HCT116 (cell line): Measurements from ENCODE around the gene FHOD3. TPM values are rescaled to one million over a fixed set of nuclear protein-coding genes. Genes with fewer than 3 reads are reported as not detected.

Experiments
- ATAC-seq: fragments of 200-7000 bp; cut with Tn5 transposase; 2 replicates; pipeline ENCODE4 v1.9.1; 2020; ENCODE audit warnings: mild to moderate bottlenecking, moderate library complexity
- BruUV-seq: library from RNA; stranded (reverse); fragments of 400-500 nt; replicated peaks from 2 replicates; lab custom pipeline; 2021; lab: Mats Ljungman, UMichigan
- CTCF ChIA-PET: fragments of 300-600 bp; sonication (Branson Sonifier 250); formaldehyde crosslinking; loops from one replicate; lab custom pipeline; 2021; ENCODE audit warnings: antibody characterized with exemption; lab: Charles Lee
- POLR2A ChIA-PET: fragments of 300-600, 350-600 bp; sonication (Branson Sonifier 250); formaldehyde crosslinking; loops from one replicate; lab custom pipeline; 2021; ENCODE audit warnings: antibody characterized with exemption; lab: Charles Lee
- RAD21 ChIA-PET, 2 experiments: fragments of 300-600 bp; sonication (Branson Sonifier 250); formaldehyde crosslinking; loops; one replicate each; lab custom pipeline; 2023; ENCODE audit warnings: low total read pairs in 2 of 2; ENCODE audit not compliant: uncharacterized antibody in 2 of 2, unreplicated experiment in 2 of 2, low non-redundant PET in 1 of 2; lab: Charles Lee
- DNase-seq: peaks from one replicate; pipeline ENCODE4 v3.0.0-alpha.2; 2010; ENCODE audit warnings: low read depth, low spot score
- H2AFZ ChIP-seq: fragments of 200-600 bp; shearing (Covaris generic), sonication (generic); 2 replicates; pipeline ENCODE4 v1.6.1; 2017; ENCODE audit warnings: low read depth, mixed run types, mixed read lengths, antibody characterized with exemption, low read length; ENCODE audit not compliant: poor library complexity, severe bottlenecking
- H3K27ac ChIP-seq: 2 replicates; pipeline ENCODE4 v1.5.1; 2012; ENCODE audit warnings: low read depth, low read length
- H3K27me3 ChIP-seq: fragments of 200-600 bp; sonication (generic); 2 replicates; pipeline ENCODE4 v1.6.1; 2016; ENCODE audit warnings: mixed run types, low read length, mixed read lengths; ENCODE audit not compliant: insufficient read depth
- H3K36me3 ChIP-seq, 2 experiments: fragments of 200-500 bp in 1 of 2; fragments of 200-600 bp in 1 of 2; sonication (Bioruptor generic) in 1 of 2; sonication (generic) in 1 of 2; 2 replicates each; pipeline versions ENCODE4 v1.5.1 to v1.6.1; 2014 to 2016; ENCODE audit warnings: low read length in 2 of 2, inconsistent platforms in 1 of 2, mixed read lengths in 1 of 2, mixed run types in 1 of 2; ENCODE audit not compliant: insufficient read depth in 2 of 2, control insufficient read depth in 1 of 2
- H3K4me1 ChIP-seq, 2 experiments: fragments of 200-600 bp in 1 of 2; sonication (generic) in 1 of 2; 2 replicates each; pipeline versions ENCODE4 v1.5.1 to v1.6.1; 2012 to 2017; ENCODE audit warnings: low read length in 2 of 2, inconsistent platforms in 1 of 2, mild to moderate bottlenecking in 1 of 2, mixed read lengths in 1 of 2, mixed run types in 1 of 2, moderate library complexity in 1 of 2; ENCODE audit not compliant: insufficient read depth in 2 of 2, control insufficient read depth in 1 of 2
- H3K4me2 ChIP-seq: fragments of 200-600 bp; sonication (generic); 2 replicates; pipeline ENCODE4 v1.6.1; 2017; ENCODE audit warnings: mixed run types, low read length, mixed read lengths
- H3K4me3 ChIP-seq, 2 experiments: fragments of 200-600 bp in 1 of 2; sonication (generic) in 1 of 2; replicated peaks in 1 of 2; 2 replicates each; pipeline ENCODE4 v1.5.1; 2011 to 2016; ENCODE audit warnings: low read length in 2 of 2, control low read depth in 1 of 2, low read depth in 1 of 2, mild to moderate bottlenecking in 1 of 2, mixed read lengths in 1 of 2, mixed run types in 1 of 2
- H3K79me2 ChIP-seq: fragments of 200-600 bp; sonication (generic); 2 replicates; pipeline ENCODE4 v1.6.1; 2017; ENCODE audit warnings: mild to moderate bottlenecking, mixed run types, low read length, moderate library complexity, mixed read lengths; ENCODE audit not compliant: insufficient read depth
- H3K9ac ChIP-seq: fragments of 200-600 bp; sonication (generic); 2 replicates; pipeline ENCODE4 v1.6.1; 2016; ENCODE audit warnings: low read length, mixed read lengths
- H3K9me2 ChIP-seq: fragments of 200-600 bp; sonication (generic), shearing (Covaris generic); 2 replicates; pipeline ENCODE4 v1.6.1; 2017; ENCODE audit warnings: mixed run types, mild to moderate bottlenecking, moderate library complexity; ENCODE audit not compliant: insufficient read depth
- H3K9me3 ChIP-seq, 2 experiments: fragments of 200-500 bp in 1 of 2; fragments of 200-600 bp in 1 of 2; sonication (Bioruptor generic) in 1 of 2; sonication (generic) in 1 of 2; 2 replicates each; pipeline ENCODE4 v1.6.1; 2014 to 2017; ENCODE audit warnings: low read length in 2 of 2, mixed read lengths in 2 of 2, inconsistent platforms in 1 of 2, low read depth in 1 of 2, mild to moderate bottlenecking in 1 of 2, mixed run types in 1 of 2, moderate library complexity in 1 of 2; ENCODE audit not compliant: control insufficient read depth in 1 of 2, insufficient read depth in 1 of 2
- H4K20me1 ChIP-seq: fragments of 200-600 bp; sonication (generic), shearing (Covaris generic); 2 replicates; pipeline ENCODE4 v1.6.1; 2017; ENCODE audit warnings: mixed run types, mild to moderate bottlenecking, moderate library complexity; ENCODE audit not compliant: insufficient read depth
- EGR1 ChIP-seq: IDR thresholded peaks from 2 replicates; pipeline ENCODE4 v1.6.1; 2012; ENCODE audit warnings: low read depth
- POLR2AphosphoS5 ChIP-seq: IDR thresholded peaks from 2 replicates; pipeline ENCODE4 v1.6.1; 2011; ENCODE audit warnings: mild to moderate bottlenecking, low read depth, low read length, moderate library complexity
- RAD21 ChIP-seq: IDR thresholded peaks from 2 replicates; pipeline ENCODE4 v1.6.1; 2012; ENCODE audit warnings: low read depth, mild to moderate bottlenecking
- SIN3A ChIP-seq: IDR thresholded peaks from 2 replicates; pipeline ENCODE4 v1.6.1; 2012; ENCODE audit warnings: low read depth
- ZBTB33 ChIP-seq: IDR thresholded peaks from 2 replicates; pipeline ENCODE4 v1.6.1; 2011; ENCODE audit warnings: mild to moderate bottlenecking, low read length, moderate library complexity; ENCODE audit not compliant: insufficient replicate concordance; ENCODE audit errors: extremely low read depth
- intact Hi-C: fragments of 100-400 bp; cut with micrococcal nuclease; formaldehyde crosslinking; loops from 2 replicates; pipeline ENCODE4 v1.10.0; 2022
- total RNA-seq: library from RNA; stranded (reverse); gene quantifications from one replicate; pipeline ENCODE4 v1.2.1, GENCODE V29; 2021; ENCODE audit not compliant: unreplicated experiment
- TF ChIP-seq, protein P1 (sequence below): IDR thresholded peaks from 2 replicates; pipeline ENCODE4 v1.6.1; 2012

The FHOD3 gene
- total RNA-seq, 1 experiment from 2014 or later: 4.0 TPM

GRCh38 chr18:36304723-36305122, 7.2 kb downstream of the FHOD3 start:
- TF ChIP-seq, protein P1, sequence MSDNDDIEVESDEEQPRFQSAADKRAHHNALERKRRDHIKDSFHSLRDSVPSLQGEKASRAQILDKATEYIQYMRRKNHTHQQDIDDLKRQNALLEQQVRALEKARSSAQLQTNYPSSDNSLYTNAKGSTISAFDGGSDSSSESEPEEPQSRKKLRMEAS: no peak
- no peak for TF ChIP-seq EGR1
- TF ChIP-seq ZBTB33: no peak
- no peak for TF ChIP-seq SIN3A
- no peak for TF ChIP-seq RAD21
- no peak for TF ChIP-seq POLR2AphosphoS5
- no peak for DNase-seq
- H3K36me3 ChIP-seq: no peaks in the 10 kb centered on the region
- peaks cover 16% of the 10 kb centered on the region in 2 experiments for H3K4me1 ChIP-seq
- no TSS peak for BruUV-seq
- no peak overlapping the region for H3K27ac ChIP-seq
- H2AFZ ChIP-seq: no peak overlapping the region
- RAD21 ChIA-PET: no interaction called here
- no peak overlapping the region for H3K4me2 ChIP-seq
- H3K27me3 ChIP-seq: peaks cover 19% of the 10 kb centered on the region
- no peaks in the 10 kb centered on the region for H4K20me1 ChIP-seq
- no peak for ATAC-seq
- no peaks in the 10 kb centered on the region for H3K9me2 ChIP-seq
- POLR2A ChIA-PET: no interaction called here
- no peak overlapping the region for H3K9ac ChIP-seq
- H3K79me2 ChIP-seq: no peaks in the 10 kb centered on the region
- intact Hi-C loops: no loop called here
- no peak overlapping the region for H3K4me3 ChIP-seq
- H3K9me3 ChIP-seq: no peaks in the 10 kb centered on the region
- CTCF ChIA-PET: no interaction called here

GRCh38 chr18:36305375-36305774, 7.9 kb downstream of the FHOD3 start:
- H3K36me3 ChIP-seq: no peaks in the 10 kb centered on the region
- CTCF ChIA-PET: no interaction called here
- BruUV-seq: no TSS peak
- RAD21 ChIA-PET: no interaction called here
- H3K4me3 ChIP-seq: no peak overlapping the region
- no peaks in the 10 kb centered on the region for H3K9me3 ChIP-seq
- no peak overlapping the region for H3K27ac ChIP-seq
- no peak overlapping the region for H3K4me2 ChIP-seq
- no peak overlapping the region for H2AFZ ChIP-seq
- peaks cover 19% of the 10 kb centered on the region for H3K27me3 ChIP-seq
- intact Hi-C loops: no loop called here
- no peak for DNase-seq
- peaks cover 21 to 23% of the 10 kb centered on the region in 2 experiments for H3K4me1 ChIP-seq
- no peaks in the 10 kb centered on the region for H3K9me2 ChIP-seq
- no peaks in the 10 kb centered on the region for H4K20me1 ChIP-seq
- TF ChIP-seq SIN3A: no peak
- TF ChIP-seq, protein P1: no peak
- TF ChIP-seq, all 23 proteins: peak for 0
- no peaks in the 10 kb centered on the region for H3K79me2 ChIP-seq
- POLR2A ChIA-PET: no interaction called here
- no peak for ATAC-seq
- H3K9ac ChIP-seq: no peak overlapping the region
